HAP-1 (cell line): ENCODE results near the gene SORCS2.

Experiments used
- DNase-seq, 2 experiments: peaks; one replicate each; pipeline ENCODE4 v3.0.0-alpha.2; 2016 to 2020; ENCODE audit warnings: low spot score in 2 of 2
- H3K27me3 ChIP-seq: fragments of 250-450 bp; sonication (Bioruptor Pico); 2 replicates; pipeline ENCODE4 v1.5.1; 2020; ENCODE audit warnings: low read depth, mild to moderate bottlenecking, moderate library complexity
- H3K36me3 ChIP-seq: fragments of 250-450 bp; sonication (Bioruptor Pico); replicated peaks from 2 replicates; pipeline ENCODE4 v1.5.1; 2020; ENCODE audit warnings: mild to moderate bottlenecking
- H3K4me1 ChIP-seq: fragments of 250-450 bp; sonication (Bioruptor Pico); 2 replicates; pipeline ENCODE4 v1.5.1; 2020; ENCODE audit warnings: mild to moderate bottlenecking
- H3K4me3 ChIP-seq: fragments of 250-450 bp; sonication (Bioruptor Pico); 2 replicates; pipeline ENCODE4 v1.5.1; 2020; ENCODE audit warnings: mild to moderate bottlenecking, moderate library complexity
- H3K9me3 ChIP-seq: fragments of 250-450 bp; sonication (Bioruptor Pico); 2 replicates; pipeline ENCODE4 v1.5.1; 2020; ENCODE audit warnings: mild to moderate bottlenecking, moderate library complexity
- in situ Hi-C: fragments of 300-500 bp; cut with MboI; formaldehyde crosslinking; loops from 3 replicates; pipeline ENCODE4 v1.14.3; 2020; ENCODE audit warnings: low sequenced_read_pairs, inconsistent platforms, mixed read lengths

The SORCS2 gene

DNA sequence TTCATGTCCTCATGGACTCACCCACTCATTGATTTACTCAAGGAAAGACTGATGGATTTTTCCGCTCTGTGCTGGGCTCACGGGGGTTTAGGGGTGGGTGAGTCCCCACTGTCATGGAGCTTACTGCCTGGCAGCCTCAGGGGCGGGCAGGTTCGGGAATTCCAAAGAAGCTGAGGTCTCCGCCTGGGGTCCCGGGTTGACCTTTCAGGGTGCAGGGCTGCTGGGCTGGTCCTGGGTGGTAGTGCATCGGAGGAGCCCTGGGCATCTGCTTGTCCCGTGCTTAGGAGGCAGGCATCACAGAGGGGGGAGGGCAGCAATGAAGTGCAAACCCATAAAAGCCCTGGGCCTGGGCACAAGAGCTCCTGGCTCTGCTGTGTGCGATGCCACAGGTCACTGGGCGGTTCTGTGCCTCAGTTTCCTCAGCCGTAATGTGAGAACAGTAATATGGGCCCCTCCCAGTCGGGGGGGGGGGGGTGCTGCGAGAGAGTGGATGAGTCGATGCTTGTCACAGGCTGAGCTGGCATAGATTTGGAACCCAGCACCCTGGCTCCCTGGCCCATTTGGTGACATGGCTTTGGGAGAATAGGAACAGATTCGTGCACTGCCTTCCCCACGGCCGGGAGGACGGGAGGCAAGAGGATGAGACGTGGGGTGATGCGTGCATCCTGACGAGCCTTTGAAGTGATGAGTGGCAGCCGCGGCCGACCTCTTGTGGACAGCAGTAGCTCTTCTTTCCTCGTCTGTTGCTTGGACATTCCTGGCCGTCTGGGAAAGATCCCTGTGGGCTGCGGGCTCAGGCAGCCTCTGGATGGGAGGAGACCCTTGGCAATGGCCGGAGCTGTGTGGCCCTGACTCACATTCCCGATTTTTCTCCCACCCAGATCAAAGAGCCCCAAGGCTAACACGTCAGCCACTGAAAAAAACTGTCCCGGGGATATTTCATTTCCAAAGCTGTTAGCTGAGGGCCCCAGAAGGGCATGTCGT is 200.4 kb downstream of the SORCS2 start:
- Histone ChIP-seq H3K27me3 (peaks cover 19% of the 10 kb centered on the region), H3K4me1 (no peaks in the 10 kb centered on the region), H3K9me3 (no peaks in the 10 kb centered on the region), H3K4me3 (no peak overlapping the region), H3K36me3 (no peaks in the 10 kb centered on the region)
- in situ Hi-C loops, result no loop called here
- DNase-seq, result no peak

DNA sequence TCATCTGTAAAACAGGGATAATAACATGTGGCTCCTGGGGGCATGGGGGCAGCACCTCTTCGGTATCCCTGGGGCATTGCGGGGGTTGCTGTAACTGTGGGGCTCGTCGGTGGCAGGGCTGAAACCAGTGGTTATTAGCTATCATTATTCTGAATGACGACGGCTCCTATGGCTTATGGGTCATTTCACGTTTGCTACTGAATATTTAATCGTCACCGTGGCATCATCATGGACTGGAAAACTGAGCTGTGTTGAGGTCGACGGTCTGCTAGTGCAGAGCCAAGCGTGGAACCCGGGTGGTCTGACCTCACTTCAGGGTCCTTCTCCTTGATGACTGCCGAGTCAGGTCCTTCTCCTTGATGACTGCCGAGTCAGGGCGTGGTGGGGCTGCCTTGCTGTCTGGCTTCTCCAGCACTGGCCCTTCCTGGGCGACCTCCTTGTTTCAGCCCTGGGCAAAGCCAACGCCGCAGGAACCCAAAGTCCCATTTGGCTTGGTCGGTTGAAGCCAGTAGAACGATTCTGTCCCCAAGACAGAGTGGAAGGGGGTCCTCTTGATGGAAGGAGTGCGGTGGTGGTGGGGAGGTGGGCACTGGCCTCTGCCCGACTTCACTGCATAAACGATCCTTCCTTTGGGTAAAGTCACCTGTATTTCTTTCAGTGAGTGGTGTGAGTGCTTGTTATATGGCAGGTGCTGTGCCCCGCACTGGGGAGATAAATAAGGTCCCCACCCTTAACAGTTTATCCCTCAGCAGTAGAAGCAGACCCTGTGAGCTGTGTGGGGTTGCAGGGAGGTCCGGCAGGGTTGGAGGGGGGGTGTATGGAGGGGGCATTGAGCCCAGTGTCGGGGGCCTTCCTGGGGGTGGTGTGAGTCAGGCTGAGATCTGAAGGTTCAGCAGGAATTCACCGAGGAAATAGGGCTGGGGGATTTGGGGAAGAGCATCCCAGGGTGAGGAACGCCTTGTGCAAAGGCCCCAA is 201.6 kb downstream of the SORCS2 start:
- Histone ChIP-seq H3K4me3 (no peak overlapping the region), H3K9me3 (no peaks in the 10 kb centered on the region), H3K4me1 (no peaks in the 10 kb centered on the region), H3K36me3 (no peaks in the 10 kb centered on the region), H3K27me3 (peaks cover 26% of the 10 kb centered on the region)
- in situ Hi-C loops, result no loop called here
- DNase-seq, result no peak

DNA sequence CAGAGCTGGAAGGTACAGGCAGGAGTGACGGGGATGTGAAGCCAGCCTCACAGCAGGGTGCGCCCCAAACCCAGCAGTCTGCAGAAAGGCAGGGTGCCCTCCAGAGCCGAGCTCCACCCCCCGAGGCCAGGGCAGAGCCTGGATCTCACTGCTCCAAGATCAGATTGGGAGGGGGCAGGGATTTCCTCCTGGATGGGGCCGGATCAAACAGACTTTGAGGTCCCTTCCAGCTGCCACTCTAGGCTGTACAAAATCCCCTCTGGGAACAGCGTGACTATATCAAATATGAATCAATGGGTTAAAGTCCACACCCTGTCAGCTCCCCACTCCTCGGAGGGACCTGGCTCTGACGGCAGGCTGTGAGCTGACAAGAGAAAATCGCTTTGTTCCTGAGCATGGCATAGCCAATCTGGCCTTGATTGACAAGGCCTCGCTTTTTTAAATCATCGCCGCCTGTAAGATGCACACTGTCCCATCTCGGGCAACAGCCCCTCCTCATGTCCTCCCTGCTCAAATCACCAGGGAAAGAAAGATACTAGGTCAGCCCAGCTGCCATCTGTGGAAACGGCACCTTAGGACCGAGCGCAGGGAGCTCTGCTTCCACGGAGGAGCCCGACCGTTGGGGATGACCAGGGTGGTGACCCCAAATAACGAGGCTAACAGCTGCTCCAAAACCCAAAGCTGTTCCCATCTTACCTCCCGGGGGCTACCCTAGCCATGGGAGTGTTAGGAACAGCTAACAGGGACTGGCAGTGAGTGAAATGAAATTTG is 202.5 kb downstream of the SORCS2 start:
- H3K4me3 ChIP-seq, result no peak overlapping the region
- in situ Hi-C loops, result no loop called here
- DNase-seq, result no peak
- no peaks in the 10 kb centered on the region for H3K9me3 ChIP-seq
- no peaks in the 10 kb centered on the region for H3K36me3 ChIP-seq
- H3K4me1 ChIP-seq, result no peaks in the 10 kb centered on the region
- peaks cover 26% of the 10 kb centered on the region for H3K27me3 ChIP-seq

DNA sequence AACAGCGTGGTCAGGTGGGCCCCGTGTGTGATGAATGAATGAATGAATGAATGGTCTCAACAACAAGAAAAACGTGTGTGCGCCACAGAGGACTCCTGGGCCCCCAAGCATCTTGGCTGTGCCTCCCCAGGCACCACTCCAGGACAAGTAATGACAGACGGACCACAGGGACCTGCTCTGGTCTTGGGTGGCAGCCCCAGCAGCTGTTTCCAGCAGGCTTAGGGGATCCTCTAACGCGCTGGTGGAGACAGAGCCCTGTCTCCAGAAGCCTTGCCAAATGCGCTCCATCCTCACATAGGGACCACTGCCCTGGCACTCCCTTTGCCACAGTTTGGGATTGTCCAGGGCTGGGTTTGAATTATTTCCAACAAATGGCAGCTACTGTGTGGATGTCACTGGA is 203.3 kb downstream of the SORCS2 start:
- no peaks in the 10 kb centered on the region for H3K4me1 ChIP-seq
- no peak overlapping the region for H3K4me3 ChIP-seq
- in situ Hi-C loops, result no loop called here
- peaks cover 26% of the 10 kb centered on the region for H3K27me3 ChIP-seq
- no peak for DNase-seq
- no peaks in the 10 kb centered on the region for H3K36me3 ChIP-seq
- no peaks in the 10 kb centered on the region for H3K9me3 ChIP-seq

DNA sequence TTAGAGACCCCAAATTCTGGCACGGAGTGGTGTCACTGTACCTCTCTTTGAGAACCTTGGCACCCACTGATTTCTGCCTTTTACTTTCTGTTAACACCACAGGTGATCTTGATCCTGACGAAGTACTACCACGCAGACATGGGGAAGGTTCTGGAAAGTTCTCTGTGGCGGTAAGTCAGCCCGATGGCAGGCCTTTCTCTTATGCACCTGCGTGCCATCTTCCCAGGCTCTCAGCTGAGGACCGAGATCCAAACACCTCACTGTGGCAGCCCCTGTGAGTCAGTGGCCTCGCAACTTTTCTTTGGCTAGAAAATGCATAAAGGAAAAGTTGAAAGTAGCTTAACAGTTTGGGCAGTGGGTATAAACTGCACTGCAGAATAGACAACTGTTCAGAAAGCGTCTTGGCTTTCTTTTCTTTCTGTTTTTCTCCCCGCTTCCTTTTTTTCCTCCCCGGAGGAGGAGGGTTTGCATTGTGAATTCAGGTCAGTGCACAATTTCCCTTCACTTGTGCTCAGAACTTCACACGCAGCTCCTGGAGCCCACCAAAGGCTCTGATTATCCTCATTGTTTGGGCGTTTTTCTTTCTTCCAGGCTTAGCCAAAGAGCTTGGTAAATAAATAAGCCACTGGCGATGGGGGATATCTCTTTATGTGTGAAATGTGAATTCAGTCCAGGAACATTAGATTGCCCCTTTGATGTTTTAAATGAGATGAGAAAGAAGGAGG is 204.0 kb downstream of the SORCS2 start:
- H3K36me3 ChIP-seq, result no peaks in the 10 kb centered on the region
- in situ Hi-C loops, result no loop called here
- DNase-seq, result no peak
- no peaks in the 10 kb centered on the region for H3K4me1 ChIP-seq
- H3K27me3 ChIP-seq, result peaks cover 26% of the 10 kb centered on the region
- no peaks in the 10 kb centered on the region for H3K9me3 ChIP-seq
- no peak overlapping the region for H3K4me3 ChIP-seq

DNA sequence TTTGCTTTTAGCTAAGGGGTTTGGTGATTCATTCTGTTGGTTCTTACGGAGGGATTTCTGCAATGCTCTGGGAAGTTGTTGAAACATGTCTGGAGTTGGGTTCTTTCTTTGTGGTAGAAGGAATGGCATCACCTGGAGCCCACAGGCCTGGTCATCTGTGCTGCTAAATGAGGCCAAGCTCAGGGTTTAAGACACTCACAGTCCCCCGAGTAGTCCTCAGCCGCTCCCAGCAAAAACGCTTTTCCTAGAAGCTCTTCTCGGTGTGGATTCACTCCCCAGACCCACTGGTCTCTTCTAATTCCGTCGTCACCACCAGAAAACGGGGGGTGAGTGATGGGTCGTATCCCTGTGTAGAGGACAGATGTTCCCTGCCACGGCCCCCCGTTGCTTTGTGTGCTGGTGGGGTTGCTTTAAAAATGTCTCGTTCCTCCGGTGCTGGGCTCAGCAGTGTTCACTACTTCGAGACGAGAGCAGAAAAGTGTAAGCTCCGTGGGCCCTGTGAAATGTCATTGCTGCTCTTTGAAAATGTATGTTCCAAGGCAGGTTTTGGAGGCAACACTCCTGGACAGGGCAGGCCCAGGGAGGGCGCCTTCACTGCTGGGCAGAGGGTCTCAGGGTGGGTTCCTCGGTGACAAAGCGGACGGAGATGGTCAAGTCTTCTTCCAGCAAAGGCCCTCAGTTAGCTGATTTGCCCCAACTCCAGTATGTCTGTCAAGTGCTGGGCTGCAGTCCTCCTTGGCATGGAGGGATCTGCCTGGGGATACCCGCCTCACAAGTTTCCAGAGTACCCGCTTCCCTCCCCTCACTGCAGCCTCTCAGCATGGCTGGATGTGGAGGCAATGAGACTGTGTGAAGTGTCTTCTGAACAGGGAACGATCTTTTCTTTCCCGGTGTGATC is 205.1 kb downstream of the SORCS2 start:
- Histone ChIP-seq H3K36me3 (no peaks in the 10 kb centered on the region), H3K4me3 (no peak overlapping the region), H3K9me3 (no peaks in the 10 kb centered on the region), H3K27me3 (peaks cover 20% of the 10 kb centered on the region), H3K4me1 (no peaks in the 10 kb centered on the region)
- in situ Hi-C loops, result no loop called here
- no peak for DNase-seq

DNA sequence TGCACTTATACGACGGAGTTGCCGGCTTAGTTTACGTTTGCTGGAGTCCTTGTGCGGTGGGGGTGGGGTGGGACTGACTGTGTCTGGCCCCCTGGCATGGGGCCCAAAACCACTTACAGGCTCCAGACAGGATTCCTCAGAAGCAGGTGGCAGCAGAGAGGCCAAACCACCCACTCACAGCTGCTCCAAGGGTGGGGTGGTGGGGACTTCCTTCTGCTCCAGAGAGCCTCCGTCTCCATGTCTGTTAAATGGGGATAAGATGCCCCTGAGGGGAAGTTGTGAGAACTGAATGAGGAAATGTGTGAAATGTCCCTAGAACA is 205.7 kb downstream of the SORCS2 start:
- Histone ChIP-seq H3K9me3 (no peaks in the 10 kb centered on the region), H3K4me1 (no peaks in the 10 kb centered on the region), H3K36me3 (no peaks in the 10 kb centered on the region), H3K4me3 (no peak overlapping the region), H3K27me3 (peaks cover 20% of the 10 kb centered on the region)
- no peak for DNase-seq
- in situ Hi-C loops, result no loop called here

DNA sequence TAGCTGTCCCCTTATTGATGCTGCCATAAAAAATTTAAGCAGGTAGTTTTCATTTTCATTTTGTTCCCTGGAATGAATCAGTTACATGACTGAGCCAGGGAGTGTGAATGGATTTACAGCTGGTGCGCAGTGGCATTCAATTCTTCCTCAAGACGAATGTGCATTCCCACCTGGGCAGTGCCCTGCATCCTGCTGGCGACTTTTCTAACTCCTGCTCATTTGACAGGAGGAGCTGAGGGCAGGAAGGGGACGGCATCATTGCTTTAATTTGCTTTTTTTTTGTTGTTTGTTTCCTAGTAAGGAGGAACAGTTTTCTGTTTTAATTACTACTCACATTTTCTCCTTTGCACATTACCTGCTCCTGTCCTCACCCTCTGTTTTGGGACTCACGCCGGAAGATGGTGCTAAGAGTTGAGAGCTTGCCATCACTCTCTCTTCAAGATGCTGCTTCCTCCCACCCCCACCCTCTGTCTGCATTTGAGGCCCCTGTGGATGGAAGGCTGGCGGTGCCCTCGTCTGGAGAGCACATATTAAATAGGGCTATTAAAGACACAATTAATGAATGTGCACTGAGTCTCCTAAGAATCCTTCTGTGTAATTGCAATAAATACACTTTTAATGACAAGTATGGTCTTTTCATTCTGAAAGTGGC is 206.6 kb downstream of the SORCS2 start:
- Histone ChIP-seq H3K27me3 (peaks cover 17% of the 10 kb centered on the region), H3K36me3 (no peaks in the 10 kb centered on the region), H3K4me1 (no peaks in the 10 kb centered on the region), H3K9me3 (no peaks in the 10 kb centered on the region), H3K4me3 (no peak overlapping the region)
- no peak for DNase-seq
- in situ Hi-C loops, result no loop called here

DNA sequence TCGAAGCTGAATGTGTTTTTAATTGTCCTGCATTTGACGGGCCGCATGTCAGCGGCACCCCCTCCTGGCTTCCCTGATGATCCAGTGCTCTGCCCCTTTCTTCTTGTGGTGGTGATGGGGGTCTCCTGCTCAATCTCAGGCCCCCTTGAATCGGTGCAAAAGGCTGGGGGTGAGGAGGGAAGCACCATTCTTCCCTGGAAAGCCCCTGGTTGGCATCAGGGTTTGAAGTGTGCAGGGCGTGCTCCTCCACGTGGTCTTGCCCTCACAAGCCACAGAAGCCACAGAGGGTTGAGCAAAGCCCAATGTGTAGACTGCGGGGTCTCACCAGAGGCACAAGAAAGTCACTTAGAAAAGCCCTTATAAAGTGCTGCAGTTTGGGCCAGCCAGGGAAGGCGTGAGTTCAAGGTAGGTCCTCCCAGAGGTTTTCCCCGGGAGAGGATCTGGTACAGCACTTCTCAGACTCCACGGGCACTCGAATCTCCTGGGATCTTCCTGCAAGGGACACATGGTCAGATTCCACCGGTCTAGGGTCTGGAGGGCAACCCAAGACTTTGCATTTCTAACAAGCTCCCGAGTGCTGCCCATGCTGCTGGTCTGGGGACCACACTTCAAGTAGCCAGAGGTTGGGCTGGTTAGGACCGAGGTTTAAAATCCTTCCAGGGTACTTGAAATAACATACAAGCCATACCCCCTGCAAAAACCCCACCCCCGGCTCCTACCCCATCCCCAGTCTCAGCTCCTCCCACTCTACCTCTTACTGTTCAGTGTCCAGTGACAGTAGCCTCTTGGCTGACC is 207.3 kb downstream of the SORCS2 start:
- Histone ChIP-seq H3K4me1 (no peaks in the 10 kb centered on the region), H3K36me3 (no peaks in the 10 kb centered on the region), H3K4me3 (no peak overlapping the region), H3K27me3 (peaks cover 17% of the 10 kb centered on the region), H3K9me3 (no peaks in the 10 kb centered on the region)
- DNase-seq, result no peak
- in situ Hi-C loops, result no loop called here

DNA sequence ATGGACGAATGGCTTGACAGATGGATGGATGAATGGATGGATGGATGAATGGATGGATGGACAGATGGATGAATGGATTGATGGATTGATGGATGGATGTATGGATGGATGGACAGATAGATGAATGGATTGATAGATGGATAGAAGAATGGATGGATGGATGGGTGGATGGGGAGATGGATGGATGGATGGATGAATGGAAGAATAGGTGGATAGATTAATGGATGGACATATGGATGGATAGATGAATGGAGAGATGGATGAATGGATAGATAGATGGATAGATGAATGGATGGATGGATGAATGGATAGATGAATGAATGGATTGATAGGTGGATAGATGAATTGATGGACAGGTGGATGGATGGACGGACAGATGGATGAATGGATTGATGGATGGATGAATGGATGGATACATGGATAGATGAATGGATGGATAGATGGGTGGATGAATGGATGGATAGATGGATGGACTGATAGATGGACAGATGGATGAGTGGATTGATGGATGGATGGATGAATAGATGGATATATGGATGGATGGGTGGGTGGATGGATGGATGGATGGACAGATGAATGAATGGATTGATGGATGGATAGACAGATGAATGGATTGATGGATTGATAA is 208.4 kb downstream of the SORCS2 start:
- Histone ChIP-seq H3K36me3 (no peaks in the 10 kb centered on the region), H3K9me3 (no peaks in the 10 kb centered on the region), H3K4me3 (no peak overlapping the region), H3K4me1 (no peaks in the 10 kb centered on the region), H3K27me3 (peaks cover 17% of the 10 kb centered on the region)
- in situ Hi-C loops, result no loop called here
- DNase-seq, result no peak

DNA sequence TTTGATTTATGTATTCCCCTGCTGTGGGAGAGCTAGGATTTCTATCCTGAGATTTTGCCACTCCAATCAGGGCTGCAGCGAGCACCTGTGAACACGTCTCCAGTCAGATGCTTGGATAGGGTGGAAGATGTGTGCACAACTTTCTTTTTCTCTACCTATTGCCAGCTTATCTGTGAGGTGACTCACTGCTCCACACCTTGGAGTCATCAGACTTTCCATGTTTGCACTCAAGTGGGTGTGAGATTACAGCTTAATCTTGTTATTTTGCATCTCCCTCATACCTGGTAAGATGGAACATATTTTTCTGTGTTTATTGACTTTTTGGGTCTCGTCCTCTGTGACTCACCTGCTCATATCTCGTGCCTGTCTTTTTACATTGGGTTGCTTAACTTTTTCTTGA is 210.2 kb downstream of the SORCS2 start:
- H3K36me3 ChIP-seq, result no peaks in the 10 kb centered on the region
- H3K9me3 ChIP-seq, result no peaks in the 10 kb centered on the region
- DNase-seq, result no peak
- H3K4me1 ChIP-seq, result no peaks in the 10 kb centered on the region
- H3K4me3 ChIP-seq, result no peak overlapping the region
- H3K27me3 ChIP-seq, result peaks cover 11% of the 10 kb centered on the region
- in situ Hi-C loops, result no loop called here
